Panc1 (cell line): ENCODE data around the gene NLRP12.

ENCODE experiments used
- CTCF ChIP-seq: fragments of 450-650 bp; IDR thresholded peaks from 2 replicates; pipeline ENCODE4 v1.5.1; 2017; ENCODE audit warnings: mild to moderate bottlenecking
- REST ChIP-seq, 2 experiments: IDR thresholded peaks; 2 replicates each; pipeline ENCODE4 v1.6.1; 2011 to 2012; ENCODE audit warnings: low read depth in 2 of 2, control low read depth in 1 of 2, low read length in 1 of 2, mild to moderate bottlenecking in 1 of 2, moderate library complexity in 1 of 2; ENCODE audit not compliant: insufficient read depth in 1 of 2

GRCh38 chr19:53810891-53811290 lies 13.2 kb downstream of the NLRP12 start:
- no peak for TF ChIP-seq REST (IDR thresholded peaks at IDR 0.05; ENCODE audit: insufficient read depth in 1 of 2, low read depth in 2 of 2, low read length in 1 of 2)
- TF ChIP-seq CTCF = no peak
